ENCODE data around the gene THBS3. TPM values are rescaled to one million over a fixed set of nuclear protein-coding genes. Genes with fewer than 3 reads are reported as not detected.

Gene THBS3
- total RNA-seq, 1 donor from 2014 or later: 15.3 TPM

GRCh38 chr1:155209312-155209721, 1.6 kb upstream of the THBS3 start:
- ChIA-PET POLR2A (interaction anchor here (0.6 to 3.7 kb wide), 13 partner anchors 15 to 354 kb away, joined by 3 to 75 read pairs (median 5); partner anchors contain the start of genes ASH1L, CLK2 and KRTCAP2), CTCF (interaction anchor here (0.6 to 7.6 kb wide), 4 partner anchors 16 to 41 kb away, joined by 3 to 110 read pairs (median 6); partner anchors contain the start of gene KRTCAP2)
- Mint-ChIP-seq H3K4me1 (peaks cover 20% of the 10 kb centered on the region), H3K4me3 (peak overlapping the region; percentile 85), H3K9me3 (no peaks in the 10 kb centered on the region), H3K36me3 (ENCODE audit: low read depth) (peaks cover 17% of the 10 kb centered on the region), H3K27me3 (no peaks in the 10 kb centered on the region), H3K27ac (peak overlapping the region; percentile 83)
- DNase-seq (no peak), ATAC-seq (ENCODE audit: low read depth) (no peak)
- no peak for TF ChIP-seq CTCF (IDR thresholded peaks at IDR 0.05)
- intact Hi-C loops (cut with micrococcal nuclease): loop anchor here (2.0 to 5.0 kb wide), 2 partner anchors 15 to 53 kb away; partner anchors contain the start of gene SCAMP3

- POLR2A ChIA-PET: interaction anchor here (0.6 to 3.7 kb wide), 15 partner anchors 15 to 355 kb away, joined by 3 to 75 read pairs (median 4); partner anchors contain the start of genes ASH1L, CLK2 and KRTCAP2
- H3K4me1 Mint-ChIP-seq: peaks cover 20% of the 10 kb centered on the region
- intact Hi-C loops (cut with micrococcal nuclease): loop anchor here (1.0 to 5.0 kb wide), 5 partner anchors 14 to 100 kb away; partner anchors contain the start of genes FDPS and SCAMP3
- H3K36me3 Mint-ChIP-seq (ENCODE audit: low read depth): peaks cover 17% of the 10 kb centered on the region
- H3K9me3 Mint-ChIP-seq: no peaks in the 10 kb centered on the region
- TF ChIP-seq CTCF (IDR thresholded peaks at IDR 0.05): no peak
- DNase-seq (peak; percentile 85), ATAC-seq (ENCODE audit: low read depth) (peak; percentile 81)
- peak within 1 kb of the TSS; percentile 91 for H3K27ac Mint-ChIP-seq
- CTCF ChIA-PET: interaction anchor here (0.6 to 7.6 kb wide), 6 partner anchors 15 to 42 kb away, joined by 3 to 110 read pairs (median 6); partner anchors contain the start of gene KRTCAP2
- H3K4me3 Mint-ChIP-seq: peak within 1 kb of the TSS; percentile 85
- no peaks in the 10 kb centered on the region for H3K27me3 Mint-ChIP-seq
These were observed 1.0 kb upstream of the THBS3 start, which contains the start of gene MTX1 for GRCh38 chr1:155208541-155209311. Gene MTX1 (plus strand): TSS chr1:155208695. CDS start chr1:155208805, 110 bp downstream.

- Mint-ChIP-seq H3K4me1 (peaks cover 20% of the 10 kb centered on the region), H3K27me3 (no peaks in the 10 kb centered on the region), H3K27ac (peak overlapping the region; percentile 74), H3K4me3 (peak overlapping the region; percentile 52), H3K36me3 (ENCODE audit: low read depth) (peaks cover 17% of the 10 kb centered on the region), H3K9me3 (no peaks in the 10 kb centered on the region)
- DNase-seq: peak; percentile 84
- POLR2A ChIA-PET: interaction anchor here (0.5 to 3.7 kb wide), 9 partner anchors 12 to 356 kb away, joined by 3 to 75 read pairs (median 6); no protein-coding TSS in a partner anchor
- ATAC-seq (ENCODE audit: low read depth): peak; percentile 41
- CTCF ChIA-PET: interaction anchor here (0.8 to 7.6 kb wide), 12 partner anchors 11 to 117 kb away, joined by 3 to 110 read pairs (median 5); partner anchors contain the start of genes KRTCAP2, RUSC1 and TRIM46
- peak; percentile 38 for TF ChIP-seq CTCF (IDR thresholded peaks at IDR 0.05)
- intact Hi-C loops (cut with micrococcal nuclease): loop anchor here (1.0 to 5.0 kb wide), 3 partner anchors 19 to 116 kb away; partner anchors contain the start of gene SCAMP3
These were observed 549 bp downstream of the THBS3 start for GRCh38 chr1:155206891-155207805.

GRCh38 chr1:155205969-155206593, 1.6 kb downstream of the THBS3 start:
- Mint-ChIP-seq H3K9me3 (no peaks in the 10 kb centered on the region), H3K4me1 (peaks cover 20% of the 10 kb centered on the region), H3K4me3 (no peak overlapping the region), H3K36me3 (ENCODE audit: low read depth) (peaks cover 7% of the 10 kb centered on the region), H3K27ac (no peak overlapping the region), H3K27me3 (no peaks in the 10 kb centered on the region)
- intact Hi-C loops (cut with micrococcal nuclease): loop anchor here (5.0 kb wide), 1 partner anchor 56 kb away; the partner anchor contains the start of gene SCAMP3
- no peak for TF ChIP-seq CTCF (IDR thresholded peaks at IDR 0.05)
- ATAC-seq (ENCODE audit: low read depth) (no peak), DNase-seq (no peak)
- ChIA-PET POLR2A (interaction anchor here (1.1 kb wide), 1 partner anchor 13 kb away, joined by 3 read pairs; no protein-coding TSS in a partner anchor), CTCF (interaction anchor here (1.7 to 7.6 kb wide), 2 partner anchors 19 to 114 kb away, joined by 4 to 110 read pairs; partner anchors contain the start of gene RUSC1)
